HG03159 (cell line): Measurements from ENCODE around the gene CIB2.
"Not testable (repeated sequence)": the region's sequence is repeated elsewhere in the genome, so short reads cannot be mapped to it uniquely, and the experiment has no call there.

ENCODE experiments used
- ATAC-seq: cut with Tn5 transposase; IDR thresholded peaks from one replicate; pipeline ENCODE4 v1.9.1; 2021; ENCODE audit warnings: mild to moderate bottlenecking, moderate library complexity; ENCODE audit not compliant: unreplicated experiment

Gene CIB2

DNA sequence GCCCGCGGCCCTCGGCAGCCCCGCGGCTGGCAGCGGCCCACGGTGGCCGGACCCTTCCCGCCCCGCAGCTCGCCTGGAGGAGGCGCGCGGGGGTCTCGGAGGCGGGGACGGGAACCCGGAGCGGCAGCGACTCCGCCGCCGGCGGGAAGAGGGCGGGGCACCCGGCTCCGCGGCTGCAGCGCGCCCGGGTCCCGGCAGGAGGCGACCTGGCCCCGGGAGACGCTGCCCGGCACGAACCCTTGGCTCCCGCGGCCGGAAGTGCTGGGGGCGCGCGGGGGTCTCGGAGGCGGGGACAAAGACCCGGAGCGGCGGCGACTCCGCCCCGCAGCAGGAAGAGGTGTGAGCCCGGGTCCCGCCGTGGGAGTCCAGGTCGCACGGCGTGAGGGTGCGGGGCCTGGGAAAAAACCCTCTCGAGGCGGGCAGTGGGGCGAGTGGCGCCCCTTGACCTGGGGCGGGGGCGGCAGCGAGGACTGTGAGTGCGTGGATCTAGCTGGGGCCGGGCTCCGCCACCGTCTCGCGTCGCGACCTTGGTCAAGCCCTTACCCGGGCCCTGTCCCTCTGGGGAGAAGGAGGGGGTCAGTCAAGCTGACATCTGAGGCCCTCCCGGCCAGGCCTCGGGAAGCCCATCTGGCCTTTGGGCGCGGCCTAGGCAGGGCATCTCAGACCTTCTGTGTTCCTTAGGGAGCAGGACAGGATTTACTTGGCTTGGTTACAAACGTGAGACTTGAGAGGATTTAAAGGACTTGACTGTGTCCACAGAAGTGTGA is at the start of gene CIB2:
TSS of gene CIB2 (minus strand) at position 151 of the 767 bp plus-strand sequence. CDS start 230 bp downstream, outside the sequence.
- peak; percentile 78 for ATAC-seq

DNA sequence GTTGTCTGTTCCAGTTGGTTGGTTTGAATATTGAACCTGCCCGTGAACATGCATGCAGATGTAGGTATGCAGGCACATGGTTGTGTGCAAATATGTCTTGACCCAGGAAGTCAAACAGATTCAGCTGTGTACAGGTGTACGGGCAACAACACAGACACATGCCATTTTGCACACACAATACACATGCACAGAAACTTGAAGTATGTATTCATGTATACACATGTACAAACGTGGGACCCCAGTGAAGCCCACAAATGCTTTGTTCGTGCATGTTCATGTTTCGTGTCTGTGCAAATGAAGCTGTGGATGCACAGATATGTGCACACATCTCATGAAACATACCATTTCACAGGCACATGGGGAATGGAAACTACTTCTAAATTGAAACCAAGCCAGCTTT is 48.7 kb upstream of the CIB2 start:
- no peak for ATAC-seq

DNA sequence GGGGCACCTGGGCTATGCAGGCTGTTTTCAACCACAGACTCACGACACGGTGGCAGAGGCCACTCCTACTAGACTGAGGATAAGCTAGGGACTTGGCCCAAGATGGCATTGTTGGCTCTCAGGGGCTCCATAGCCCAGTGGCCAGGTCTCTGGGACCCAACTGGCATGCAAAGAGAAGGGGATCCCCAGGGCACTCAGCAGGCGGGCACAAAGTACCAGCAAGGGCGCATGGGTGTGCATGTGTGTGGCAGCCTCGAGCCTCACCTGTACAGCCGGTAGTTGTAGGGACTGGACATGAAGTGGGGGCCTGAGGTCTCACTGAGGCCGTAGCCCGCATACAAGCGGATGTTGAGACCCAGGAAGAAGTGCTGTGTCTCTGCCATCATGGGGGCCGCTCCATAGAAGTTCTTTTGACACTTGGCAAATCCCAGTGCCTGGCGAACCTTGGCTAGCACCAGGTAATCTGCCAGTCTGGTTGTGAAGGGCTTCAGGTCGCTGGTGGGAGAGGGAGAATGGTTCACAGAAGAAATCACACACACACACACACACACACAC is 48.1 kb upstream of the CIB2 start:
- ATAC-seq: no peak

- ATAC-seq: no peak
These were observed 46.8 kb upstream of the CIB2 start for GRCh38 chr15:78178064-78178463.

DNA sequence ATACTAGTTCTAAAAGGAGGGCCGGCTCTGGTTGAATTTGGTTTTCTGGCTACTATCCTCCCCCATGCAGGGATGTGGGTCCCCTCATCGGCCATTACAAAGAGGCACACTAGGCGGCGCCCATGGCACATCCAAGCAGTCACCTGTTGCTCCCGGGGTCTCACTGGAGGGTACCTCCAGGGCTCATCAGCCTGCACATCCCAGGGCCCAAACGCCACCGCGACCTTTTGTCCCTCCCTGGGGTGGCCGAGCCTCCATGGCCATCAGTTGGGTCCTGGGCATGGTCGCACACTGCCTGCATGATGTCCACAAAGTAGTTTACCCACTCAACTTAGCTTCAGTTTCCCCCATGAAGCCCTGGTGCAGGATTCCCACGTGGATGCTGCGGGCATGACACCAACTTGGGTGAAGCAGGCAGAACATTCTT is 46.2 kb upstream of the CIB2 start:
- no peak for ATAC-seq

DNA sequence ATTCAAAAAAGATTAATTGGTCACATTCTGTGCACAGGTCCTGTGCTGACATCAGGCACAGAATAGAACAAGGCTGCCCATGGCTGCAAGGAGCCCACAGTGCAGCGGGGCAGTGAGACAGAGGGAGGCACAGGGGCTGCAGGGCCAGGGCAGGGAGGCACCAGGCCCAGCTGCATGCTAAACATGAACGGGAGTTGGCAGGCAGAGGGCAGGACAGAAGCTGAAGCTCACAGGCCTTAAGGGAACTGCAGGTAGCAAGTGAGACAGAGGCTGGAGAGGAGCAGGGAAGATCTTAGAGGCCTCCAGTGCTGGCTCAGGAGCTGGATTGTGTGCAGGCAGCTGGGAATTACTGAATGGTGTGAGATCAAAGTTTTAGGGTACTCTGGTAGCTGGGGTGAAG is 44.1 kb upstream of the CIB2 start:
- ATAC-seq: no peak

DNA sequence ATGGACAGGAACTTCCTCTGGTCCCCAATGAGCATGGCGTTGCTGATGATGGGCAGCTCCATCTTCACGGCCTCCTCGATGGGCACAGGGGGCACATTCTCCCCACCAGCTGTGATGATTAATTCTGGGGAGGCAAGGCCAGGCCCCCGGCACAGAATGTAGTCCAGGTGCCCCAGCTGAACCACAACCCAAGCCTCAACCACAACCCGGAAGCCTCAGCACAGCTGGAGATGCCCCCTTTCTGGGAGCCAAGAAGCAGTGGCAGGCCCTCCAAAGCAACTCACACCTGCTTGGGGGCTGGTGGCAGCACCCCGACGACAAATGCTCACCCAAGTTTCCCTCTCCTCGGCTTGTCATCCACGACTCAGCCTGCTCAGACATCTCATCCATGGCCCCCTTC is 43.2 kb upstream of the CIB2 start:
- no peak for ATAC-seq

DNA sequence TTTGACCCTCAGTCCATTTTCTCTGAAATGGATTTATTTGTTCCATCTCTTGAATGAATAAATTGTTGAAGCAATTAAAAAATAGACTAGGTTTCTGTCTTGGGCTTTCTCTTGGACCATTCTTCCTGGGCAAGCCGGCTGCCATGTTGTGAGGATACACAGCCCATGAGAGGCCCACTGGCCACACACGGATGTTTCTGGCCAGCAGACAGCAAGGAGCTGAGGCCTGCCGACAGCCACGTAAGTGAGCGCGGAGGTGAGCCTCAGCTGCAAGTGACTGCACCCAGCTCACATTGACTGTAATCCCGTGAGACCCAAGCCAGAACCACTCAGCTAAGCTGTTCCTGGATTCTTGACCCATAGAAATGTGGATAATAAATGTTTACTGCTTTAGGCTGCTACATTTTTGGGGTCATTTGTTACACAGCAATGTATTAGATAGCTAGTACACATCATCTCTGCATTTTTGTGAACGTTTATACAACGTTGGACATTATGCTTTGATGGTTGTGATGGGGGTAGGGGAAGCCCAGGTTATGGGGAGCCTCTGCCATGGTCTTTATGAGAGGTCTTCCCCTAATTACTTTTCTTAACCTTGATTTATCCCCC is 40.7 kb upstream of the CIB2 start:
- ATAC-seq: no peak

- peak; percentile 62 for ATAC-seq
These were observed 39.9 kb upstream of the CIB2 start for GRCh38 chr15:78170848-78171773.

- no peak for ATAC-seq
These were observed 37.4 kb upstream of the CIB2 start for GRCh38 chr15:78168608-78169007.

DNA sequence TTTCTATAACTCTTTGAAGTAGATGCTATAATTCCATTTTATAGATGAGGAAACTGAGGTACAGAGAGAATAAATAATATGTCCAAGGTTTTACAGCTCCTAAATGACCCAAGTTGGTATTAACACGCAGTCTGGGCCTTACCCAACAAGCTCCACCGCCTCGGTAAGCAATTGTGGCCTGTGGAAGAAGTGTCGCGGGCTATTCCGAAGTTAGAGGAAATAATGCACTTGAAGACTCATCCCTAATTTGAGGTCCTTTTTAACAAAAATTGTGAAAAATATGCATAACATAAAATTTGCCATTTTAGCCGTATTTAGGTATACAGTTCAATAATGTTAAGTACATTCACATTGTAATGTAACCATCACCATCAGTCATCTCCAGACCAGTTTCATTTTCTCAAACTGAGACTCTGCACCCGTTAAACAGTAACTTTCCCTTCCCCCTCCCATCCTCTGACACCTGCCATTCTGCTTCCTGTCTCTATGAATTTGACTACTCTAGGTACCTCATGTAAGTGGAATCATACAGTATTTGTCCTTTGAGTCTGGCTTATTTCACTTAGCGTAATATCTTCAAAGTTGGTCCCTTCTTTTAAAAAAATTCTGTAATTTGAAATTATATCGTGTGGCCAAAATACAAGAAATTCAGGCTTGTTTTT is 36.1 kb upstream of the CIB2 start:
- peak; percentile 79 for ATAC-seq

DNA sequence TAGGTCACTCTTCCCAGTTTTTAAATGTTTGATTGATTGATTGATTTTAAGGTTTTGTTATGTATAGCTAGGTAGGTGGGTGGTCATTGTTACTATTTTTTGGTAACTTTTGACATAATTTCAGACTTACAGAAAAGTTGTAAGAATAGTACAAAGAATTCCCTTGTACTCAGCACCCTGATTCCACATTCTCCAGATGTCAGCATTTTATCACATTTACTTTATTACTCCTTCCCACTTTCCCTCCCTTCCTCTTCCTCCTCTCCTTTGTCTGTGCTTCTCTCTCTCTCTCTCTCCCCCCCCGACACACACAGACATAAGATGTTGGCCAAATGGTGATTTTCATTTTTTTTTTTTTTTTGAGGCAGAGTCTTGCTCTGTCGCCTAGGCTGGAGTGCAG is 32.8 kb upstream of the CIB2 start:
- ATAC-seq: no peak

- no peak for ATAC-seq
These were observed 30.8 kb upstream of the CIB2 start for GRCh38 chr15:78162038-78162437.

DNA sequence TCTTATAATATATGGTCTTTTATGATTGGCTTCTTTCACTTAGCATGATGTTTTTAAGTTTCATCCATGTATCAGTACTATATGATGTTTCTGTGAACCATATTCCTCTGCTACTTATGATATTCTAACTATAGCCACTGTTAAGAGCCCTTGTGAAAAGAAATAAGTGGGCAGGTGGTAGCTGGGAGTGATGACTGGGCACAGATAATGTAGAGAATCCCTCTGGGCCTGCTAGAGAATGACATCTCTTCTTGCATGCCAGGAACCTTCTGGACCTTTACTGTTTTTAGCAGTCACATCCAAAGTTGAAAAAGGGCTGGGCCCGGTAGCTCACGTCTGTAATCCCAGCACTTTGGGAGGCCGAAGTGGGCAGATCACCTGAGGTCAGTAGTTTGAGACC is 28.1 kb upstream of the CIB2 start:
- no peak for ATAC-seq

GRCh38 chr15:78157203-78157602 is 26.0 kb upstream of the CIB2 start:
- ATAC-seq: no peak

DNA sequence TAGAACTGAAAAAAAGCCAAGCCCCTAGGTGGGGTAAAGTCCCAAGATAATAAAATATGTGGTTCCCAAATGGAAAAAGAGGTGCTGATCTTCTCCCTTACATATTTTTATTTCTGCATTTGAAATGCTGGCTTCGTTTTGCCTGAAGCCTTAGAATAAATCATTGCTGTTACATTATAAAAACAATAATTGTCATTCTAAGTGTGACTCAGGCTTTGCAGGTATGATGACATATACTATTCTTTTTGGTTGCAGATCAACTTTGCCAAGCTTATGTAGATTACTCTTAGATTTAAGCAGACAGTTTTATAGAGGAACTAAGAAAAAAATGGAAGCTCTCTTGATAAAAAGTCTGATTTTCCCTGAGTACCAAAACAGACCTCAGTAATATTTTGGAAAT is 25.4 kb upstream of the CIB2 start:
- ATAC-seq: no peak

DNA sequence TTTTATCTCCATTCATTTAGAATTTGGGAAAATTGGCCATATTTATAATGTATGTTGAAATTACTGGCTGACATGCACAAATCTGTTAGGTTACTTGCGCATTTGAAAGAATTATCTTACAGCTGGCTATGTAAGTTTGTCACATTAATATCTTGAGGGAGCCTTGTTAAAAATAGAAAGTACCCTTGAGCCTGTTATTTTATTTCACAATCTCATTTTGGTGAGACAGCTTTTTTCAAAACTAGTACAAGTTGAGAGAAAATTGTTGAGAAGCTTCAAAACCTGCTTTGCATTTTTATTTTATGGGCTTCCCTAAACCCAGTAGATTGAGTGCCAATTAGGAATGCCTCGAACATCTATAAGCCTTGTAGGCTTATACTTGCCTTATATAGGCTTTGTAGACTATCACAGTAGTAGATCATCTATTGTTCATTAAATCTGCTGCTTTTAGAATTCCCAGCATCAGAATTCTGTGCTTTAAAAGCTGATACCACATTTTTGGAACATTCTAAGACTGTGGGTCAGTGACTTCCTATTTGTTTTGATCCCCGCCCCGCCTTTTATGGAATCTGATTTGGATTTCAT is 24.2 kb upstream of the CIB2 start:
- no peak for ATAC-seq

DNA sequence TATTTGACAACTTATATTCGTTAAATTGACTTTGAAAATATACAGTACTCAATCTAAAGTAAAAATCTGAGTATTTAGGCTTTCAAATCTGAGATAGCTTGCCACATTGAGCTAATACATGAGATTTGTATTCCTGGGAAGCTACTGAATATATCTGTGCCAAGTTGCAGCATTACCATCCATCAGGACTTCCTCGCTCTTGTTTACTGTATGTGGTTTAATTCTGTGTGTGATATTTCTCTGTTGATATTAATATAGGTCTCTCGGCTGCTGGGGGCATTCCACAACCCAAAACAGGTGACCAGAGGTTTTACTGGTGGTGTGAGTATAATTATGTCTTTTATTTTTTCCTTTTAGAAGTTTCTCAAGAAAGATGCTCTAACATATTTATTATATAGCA is 23.7 kb upstream of the CIB2 start:
- ATAC-seq: no peak

- not testable (repeated sequence) for ATAC-seq
These were observed 19.8 kb upstream of the CIB2 start for GRCh38 chr15:78151075-78151474.
